Transverse colon (tissue), 4 donors: Measurements from ENCODE around the gene GBGT1. TPM values are rescaled to one million over a fixed set of nuclear protein-coding genes. Genes with fewer than 3 reads are reported as not detected.

ENCODE experiments used
- DNase-seq: peaks from one replicate; pipeline ENCODE4 v3.0.0-alpha.2; 2019
- H3K27ac ChIP-seq, 4 donors: fragments of 200-600 bp; sonication (generic); 2 replicates each; pipeline ENCODE4 v1.5.1; 2016 to 2018; ENCODE audit warnings: inconsistent platforms in 4 of 4
- H3K27me3 ChIP-seq: fragments of 200-600 bp; sonication (generic); 2 replicates; pipeline ENCODE4 v1.5.1; 2017; ENCODE audit warnings: inconsistent platforms
- H3K36me3 ChIP-seq, 4 donors: fragments of 200-600 bp; sonication (generic); 2 replicates each; pipeline ENCODE4 v1.5.1; 2017 to 2019; ENCODE audit warnings: inconsistent platforms in 4 of 4
- H3K4me1 ChIP-seq, 4 donors: fragments of 200-600 bp; sonication (generic); 2 replicates each; pipeline ENCODE4 v1.5.1; 2017 to 2020; ENCODE audit warnings: inconsistent platforms in 4 of 4
- H3K4me3 ChIP-seq, 4 donors: fragments of 200-600 bp; sonication (generic); 1 replicate in 1 of 4; 2 replicates in 3 of 4; pipeline versions ENCODE4 v1.5.1 to v1.6.1; 2017 to 2019; ENCODE audit warnings: inconsistent platforms in 4 of 4
- H3K9me3 ChIP-seq, 2 donors: fragments of 200-600 bp; sonication (generic); 2 replicates each; pipeline ENCODE4 v1.5.1; 2017 to 2019; ENCODE audit warnings: inconsistent platforms in 2 of 2
- EP300 ChIP-seq: sonication (generic); formaldehyde crosslinking; IDR thresholded peaks from one replicate; pipeline ENCODE4 v1.6.1; 2017; ENCODE audit warnings: antibody characterized with exemption, low read depth
- POLR2A ChIP-seq: fragments of 450-650 bp; IDR thresholded peaks from one replicate; pipeline ENCODE4 v1.6.1; 2016; ENCODE audit warnings: antibody characterized with exemption, mild to moderate bottlenecking, moderate library complexity
- POLR2AphosphoS5 ChIP-seq, 3 donors: sonication (generic); formaldehyde crosslinking; IDR thresholded peaks; one replicate each; pipeline ENCODE4 v1.6.1; 2016; ENCODE audit warnings: antibody characterized with exemption in 3 of 3
- WGBS, 2 donors: methylation state at CpG; one replicate each; pipeline ENCODE4 v1.1.5; 2018; ENCODE audit warnings: low coverage in 1 of 2; 5-methylcytosine and 5-hydroxymethylcytosine counted together
- in situ Hi-C, 4 donors: fragments of 200-750 bp; cut with MboI; loops; one replicate each; pipeline versions ENCODE4 v1.15.0 to v1.15.1; 2017; ENCODE audit warnings: low sequenced_read_pairs in 3 of 4, low pct_ligation_motif_present in 1 of 4, low pct_unique_long_range_greater_than_20kb in 1 of 4
- intact Hi-C: fragments of 100-400 bp; cut with DNase I; formaldehyde crosslinking; loops from one replicate; pipeline ENCODE4 v1.15.1; 2023; ENCODE audit warnings: low total_unique reads
- total RNA-seq, 4 donors: library from RNA; depleted of rRNA; stranded (reverse); fragments of >200 nt; gene quantifications; one replicate each; pipeline ENCODE4 v1.1.0, GENCODE V29; 2016
- TF ChIP-seq, protein P1 (sequence below), 5 experiments: fragments of 200-600 bp in 3 of 5; fragments of 450-650 bp in 2 of 5; sonication (generic) in 3 of 5; IDR thresholded peaks; 1 replicate in 2 of 5; 2 replicates in 3 of 5; pipeline ENCODE4 v1.5.1; 2016 to 2017; ENCODE audit warnings: antibody characterized with exemption in 5 of 5, inconsistent platforms in 3 of 5, mild to moderate bottlenecking in 2 of 5, moderate library complexity in 1 of 5

GBGT1 gene
- total RNA-seq, 4 donors from 2014 or later, result 4.1 to 15.7 (median 11.8) TPM

DNA sequence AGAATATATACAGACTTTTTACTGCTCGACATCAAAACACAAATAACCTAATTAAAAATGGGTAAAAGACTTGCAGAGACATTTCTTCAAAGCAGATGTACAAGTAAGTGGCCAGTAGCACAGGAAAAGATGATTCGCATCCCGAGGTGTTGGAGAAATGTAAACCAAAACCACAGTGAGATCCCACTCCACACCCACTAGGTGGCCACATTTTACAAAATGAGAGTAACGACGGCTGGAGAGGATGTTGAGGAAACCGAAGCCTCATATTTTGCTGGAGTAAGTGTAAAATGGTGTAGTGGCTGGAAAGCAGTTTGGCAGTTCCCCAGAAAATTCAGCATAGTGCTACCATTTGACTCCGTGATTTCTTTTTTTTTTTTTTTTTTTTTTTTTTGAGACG lies 21.3 kb upstream of the GBGT1 start:
- 5 to 8% methylated on average over 7 of the region's 8 CpGs for WGBS, 2 donors
- TF ChIP-seq, protein P1, sequence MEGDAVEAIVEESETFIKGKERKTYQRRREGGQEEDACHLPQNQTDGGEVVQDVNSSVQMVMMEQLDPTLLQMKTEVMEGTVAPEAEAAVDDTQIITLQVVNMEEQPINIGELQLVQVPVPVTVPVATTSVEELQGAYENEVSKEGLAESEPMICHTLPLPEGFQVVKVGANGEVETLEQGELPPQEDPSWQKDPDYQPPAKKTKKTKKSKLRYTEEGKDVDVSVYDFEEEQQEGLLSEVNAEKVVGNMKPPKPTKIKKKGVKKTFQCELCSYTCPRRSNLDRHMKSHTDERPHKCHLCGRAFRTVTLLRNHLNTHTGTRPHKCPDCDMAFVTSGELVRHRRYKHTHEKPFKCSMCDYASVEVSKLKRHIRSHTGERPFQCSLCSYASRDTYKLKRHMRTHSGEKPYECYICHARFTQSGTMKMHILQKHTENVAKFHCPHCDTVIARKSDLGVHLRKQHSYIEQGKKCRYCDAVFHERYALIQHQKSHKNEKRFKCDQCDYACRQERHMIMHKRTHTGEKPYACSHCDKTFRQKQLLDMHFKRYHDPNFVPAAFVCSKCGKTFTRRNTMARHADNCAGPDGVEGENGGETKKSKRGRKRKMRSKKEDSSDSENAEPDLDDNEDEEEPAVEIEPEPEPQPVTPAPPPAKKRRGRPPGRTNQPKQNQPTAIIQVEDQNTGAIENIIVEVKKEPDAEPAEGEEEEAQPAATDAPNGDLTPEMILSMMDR (IDR thresholded peaks at IDR 0.05), result peak; percentile 52 to 77 (median 55)
- TF ChIP-seq POLR2AphosphoS5 (IDR thresholded peaks at IDR 0.05) (peak in 1 of 3 donors; percentile 12), POLR2A (no peak), EP300 (no peak)
- Histone ChIP-seq H3K36me3 (no peaks in the 10 kb centered on the region), H3K4me3 (no peak overlapping the region), H3K9me3 (no peaks in the 10 kb centered on the region), H3K27me3 (peaks cover 19% of the 10 kb centered on the region), H3K4me1 (peaks cover 0 to 10% (median 2%) of the 10 kb centered on the region in 4 donors), H3K27ac (no peak overlapping the region)
- peak; percentile 42 for DNase-seq
- in situ Hi-C loops, result loop anchor here (5.0 to 25.0 kb wide), 4 partner anchors 137 to 302 kb away; partner anchors contain the start of gene SLC2A6 (in 1 of the 4)
- intact Hi-C loops, result loop anchor here (10.0 kb wide), 1 partner anchor 300 kb away; no protein-coding TSS in a partner anchor

DNA sequence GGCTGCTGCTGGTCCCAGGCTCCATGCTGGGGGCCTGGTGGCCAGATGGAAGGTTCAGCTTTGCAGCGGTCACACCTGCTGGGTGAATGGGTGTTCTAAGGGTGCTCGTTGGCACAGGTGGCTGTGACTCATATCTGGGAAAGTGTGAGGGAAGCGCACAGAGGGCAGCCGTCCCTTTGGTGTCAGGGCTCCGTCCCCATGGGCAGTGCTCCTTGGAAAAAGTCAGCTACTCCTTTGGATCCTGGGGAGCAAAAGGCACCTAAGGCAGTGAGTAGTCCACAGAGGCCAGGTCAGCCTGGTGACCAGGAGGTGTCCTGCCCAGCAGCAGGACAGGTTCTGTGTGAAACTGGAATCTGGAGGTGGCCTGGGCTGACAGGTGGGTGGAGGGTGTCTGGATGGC lies 18.4 kb upstream of the GBGT1 start:
- no peak for TF ChIP-seq POLR2A
- H3K27ac ChIP-seq, result no peak overlapping the region
- peaks cover 0 to 10% (median 2%) of the 10 kb centered on the region in 4 donors for H3K4me1 ChIP-seq
- H3K36me3 ChIP-seq, result no peaks in the 10 kb centered on the region
- in situ Hi-C loops, result loop anchor here (10.0 to 25.0 kb wide), 3 partner anchors 143 to 305 kb away; partner anchors contain the start of gene SLC2A6 (in 1 of the 4)
- H3K27me3 ChIP-seq, result peaks cover 19% of the 10 kb centered on the region
- intact Hi-C loops, result loop anchor here (10.0 kb wide), 1 partner anchor 303 kb away; no protein-coding TSS in a partner anchor
- no peak for DNase-seq
- H3K9me3 ChIP-seq, result no peaks in the 10 kb centered on the region
- WGBS, 2 donors, result 63% methylated on average over 5 of the region's 5 CpGs; no CpG with 5 or more reads in 1 of the 2 donors
- no peak overlapping the region for H3K4me3 ChIP-seq

DNA sequence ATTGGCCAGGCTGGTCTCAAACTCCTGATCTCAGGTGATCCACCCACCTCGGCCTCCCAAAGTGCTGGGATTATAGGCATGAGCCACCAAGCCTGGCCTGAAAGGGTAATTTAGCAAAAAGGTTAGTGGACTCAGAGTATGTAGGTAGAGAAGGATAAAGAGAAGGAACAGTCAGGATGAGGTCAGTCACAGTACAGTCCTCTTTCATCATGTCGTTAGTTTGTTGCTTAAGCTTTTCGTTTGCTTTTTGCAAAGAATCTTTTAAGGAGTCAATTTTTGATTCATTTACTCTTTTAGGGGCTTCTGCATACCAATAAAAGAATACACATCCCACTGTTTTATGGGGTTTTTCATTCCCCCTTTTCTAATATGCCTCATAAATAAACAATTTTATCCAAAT lies 17.8 kb upstream of the GBGT1 start:
- H3K4me1 ChIP-seq, result peaks cover 0 to 10% (median 2%) of the 10 kb centered on the region in 4 donors
- intact Hi-C loops (loop anchor here (10.0 kb wide), 1 partner anchor 303 kb away; no protein-coding TSS in a partner anchor), in situ Hi-C loops (loop anchor here (10.0 to 25.0 kb wide), 3 partner anchors 143 to 306 kb away; partner anchors contain the start of gene SLC2A6 (in 1 of the 4))
- TF ChIP-seq, protein P1 (IDR thresholded peaks at IDR 0.05), result no peak
- TF ChIP-seq EP300 (no peak), POLR2AphosphoS5 (IDR thresholded peaks at IDR 0.05) (no peak), POLR2A (no peak)
- H3K27me3 ChIP-seq, result peaks cover 20% of the 10 kb centered on the region
- no peak for DNase-seq
- H3K36me3 ChIP-seq, result no peaks in the 10 kb centered on the region
- H3K27ac ChIP-seq, result no peak overlapping the region
- H3K9me3 ChIP-seq, result no peaks in the 10 kb centered on the region
- 82 to 84% methylated on average over 3 of the region's 3 CpGs for WGBS, 2 donors
- H3K4me3 ChIP-seq, result no peak overlapping the region

DNA sequence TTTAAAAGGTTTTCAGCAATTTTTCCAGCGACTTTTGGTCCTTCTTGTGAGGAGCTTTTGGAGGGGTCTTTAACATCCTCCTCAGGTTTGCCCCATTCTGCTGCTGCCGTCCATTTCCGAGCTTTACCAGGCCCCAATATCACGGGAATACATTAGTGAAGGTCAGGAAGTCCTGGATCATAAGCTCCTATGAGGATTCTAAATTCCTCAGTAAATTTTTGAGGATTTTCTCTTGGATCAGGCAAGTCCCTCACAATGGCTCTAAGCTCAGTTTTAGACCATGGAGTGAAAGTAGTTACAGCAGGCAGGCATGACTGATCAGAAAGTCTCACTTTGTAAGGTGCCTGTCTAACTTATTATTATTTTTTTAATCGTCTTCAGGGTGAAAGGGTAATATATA lies 17.2 kb upstream of the GBGT1 start:
- Histone ChIP-seq H3K9me3 (no peaks in the 10 kb centered on the region), H3K27ac (no peak overlapping the region), H3K27me3 (peaks cover 23% of the 10 kb centered on the region), H3K4me1 (peaks cover 0 to 10% (median 2%) of the 10 kb centered on the region in 4 donors), H3K4me3 (no peak overlapping the region), H3K36me3 (no peaks in the 10 kb centered on the region)
- WGBS, 2 donors, result 69 to 74% methylated on average over 3 to 5 of the region's 5 CpGs
- in situ Hi-C loops (loop anchor here (10.0 to 25.0 kb wide), 3 partner anchors 144 to 306 kb away; partner anchors contain the start of gene SLC2A6 (in 1 of the 4)), intact Hi-C loops (loop anchor here (10.0 kb wide), 1 partner anchor 304 kb away; no protein-coding TSS in a partner anchor)
- TF ChIP-seq, protein P1 (IDR thresholded peaks at IDR 0.05), result no peak
- no peak for TF ChIP-seq EP300
- no peak for TF ChIP-seq POLR2AphosphoS5 (IDR thresholded peaks at IDR 0.05)
- TF ChIP-seq POLR2A, result no peak
- no peak for DNase-seq
